ENCODE measurements around the gene MBTPS1.

Gene MBTPS1

GRCh38 chr16:84098939-84099338 is 17.8 kb downstream of the MBTPS1 start:
- DNase-seq (ENCODE audit: low spot score), result no peak

GRCh38 chr16:84096447-84097005 is 20.2 kb downstream of the MBTPS1 start:
- DNase-seq (ENCODE audit: low spot score), result no peak

GRCh38 chr16:84095466-84095865 is 21.3 kb downstream of the MBTPS1 start:
- no peak for DNase-seq (ENCODE audit: low spot score)

- DNase-seq (ENCODE audit: low spot score), result no peak
Measured at GRCh38 chr16:84093879-84094270, 22.9 kb downstream of the MBTPS1 start.

GRCh38 chr16:84093120-84093878 is 23.4 kb downstream of the MBTPS1 start:
- DNase-seq (ENCODE audit: low spot score), result no peak

- DNase-seq (ENCODE audit: low spot score), result no peak
Measured at GRCh38 chr16:84091460-84091859, 25.3 kb downstream of the MBTPS1 start.

- DNase-seq (ENCODE audit: low spot score), result no peak
Measured at GRCh38 chr16:84090211-84090610, 26.5 kb downstream of the MBTPS1 start.

GRCh38 chr16:84088695-84089395 is 27.9 kb downstream of the MBTPS1 start:
- DNase-seq (ENCODE audit: low spot score), result no peak

GRCh38 chr16:84087466-84088151 is 29.1 kb downstream of the MBTPS1 start:
- DNase-seq (ENCODE audit: low spot score), result no peak

GRCh38 chr16:84087001-84087400 is 29.7 kb downstream of the MBTPS1 start:
- no peak for DNase-seq (ENCODE audit: low spot score)

GRCh38 chr16:84086341-84086740 is 30.4 kb downstream of the MBTPS1 start:
- no peak for DNase-seq (ENCODE audit: low spot score)

GRCh38 chr16:84085773-84086172 is 31.0 kb downstream of the MBTPS1 start:
- no peak for DNase-seq (ENCODE audit: low spot score)

GRCh38 chr16:84085271-84085667 is 31.5 kb downstream of the MBTPS1 start:
- no peak for DNase-seq (ENCODE audit: low spot score)

- peak; percentile 69 for DNase-seq (ENCODE audit: low spot score)
Measured at GRCh38 chr16:84084570-84085270, 32.0 kb downstream of the MBTPS1 start.

- no peak for DNase-seq (ENCODE audit: low spot score)
Measured at GRCh38 chr16:84082835-84083569, 33.7 kb downstream of the MBTPS1 start.

- DNase-seq (ENCODE audit: low spot score), result no peak
Measured at GRCh38 chr16:84082110-84082509, 34.6 kb downstream of the MBTPS1 start.

GRCh38 chr16:84081446-84081989 is 35.2 kb downstream of the MBTPS1 start:
- DNase-seq (ENCODE audit: low spot score), result no peak

- DNase-seq (ENCODE audit: low spot score), result no peak
Measured at GRCh38 chr16:84080813-84081212, 35.9 kb downstream of the MBTPS1 start.

- DNase-seq (ENCODE audit: low spot score), result no peak
Measured at GRCh38 chr16:84080378-84080777, 36.4 kb downstream of the MBTPS1 start.

GRCh38 chr16:84079664-84080063 is 37.1 kb downstream of the MBTPS1 start:
- no peak for DNase-seq (ENCODE audit: low spot score)

- no peak for DNase-seq (ENCODE audit: low spot score)
Measured at GRCh38 chr16:84075376-84075775, 41.4 kb downstream of the MBTPS1 start.

Data from SW480 (cell line).